K562 (cell line): Measurements from ENCODE around the gene SNX25. TPM values are rescaled to one million over a fixed set of nuclear protein-coding genes. Genes with fewer than 3 reads are reported as not detected.

ENCODE experiments used
- ATF7 ChIP-seq: fragments of 450-650 bp; IDR thresholded peaks from 2 replicates; pipeline ENCODE4 v1.7.1; 2014; ENCODE audit warnings: mild to moderate bottlenecking, moderate library complexity
- BHLHE40 ChIP-seq: IDR thresholded peaks from 2 replicates; pipeline ENCODE4 v1.6.1; 2011; ENCODE audit warnings: low read length, improper control_type of control experiment
- DNMT1 ChIP-seq: fragments of 450-650 bp; IDR thresholded peaks from 2 replicates; pipeline ENCODE4 v1.6.1; 2016; ENCODE audit warnings: antibody characterized with exemption, mild to moderate bottlenecking
- GTF2F1 ChIP-seq: IDR thresholded peaks from 2 replicates; pipeline ENCODE4 v1.6.1; 2011; ENCODE audit warnings: low read depth, low read length, improper control_type of control experiment
- HDGF ChIP-seq: fragments of 450-650 bp; IDR thresholded peaks from 2 replicates; pipeline ENCODE4 v1.6.1; 2016
- LARP7 ChIP-seq: fragments of 450-650 bp; IDR thresholded peaks from 2 replicates; pipeline ENCODE4 v1.6.1; 2016
- MLLT1 ChIP-seq, 2 experiments: fragments of 450-650 bp; IDR thresholded peaks; 2 replicates each; pipeline ENCODE4 v1.6.1; 2016
- MTA1 ChIP-seq: fragments of 450-650 bp; IDR thresholded peaks from 2 replicates; pipeline ENCODE4 v1.6.1; 2017; ENCODE audit warnings: borderline replicate concordance
- NFRKB ChIP-seq: fragments of 450-650 bp; IDR thresholded peaks from 2 replicates; pipeline ENCODE4 v1.6.1; 2016; ENCODE audit warnings: low read depth
- PATZ1 ChIP-seq: fragments of 250-450 bp; sonication (Bioruptor Pico); IDR thresholded peaks from 2 replicates; pipeline ENCODE4 v1.5.0; 2020; ENCODE audit warnings: mild to moderate bottlenecking, borderline replicate concordance
- PHB ChIP-seq: fragments of 250-450 bp; sonication (Bioruptor Pico); IDR thresholded peaks from 2 replicates; pipeline ENCODE4 v1.5.0; 2021
- PHF20 ChIP-seq: fragments of 450-650 bp; IDR thresholded peaks from 2 replicates; pipeline ENCODE4 v1.6.1; 2018; ENCODE audit not compliant: partially characterized antibody
- POLR2B ChIP-seq: fragments of 450-650 bp; IDR thresholded peaks from 2 replicates; pipeline ENCODE4 v1.6.1; 2018; ENCODE audit warnings: low read depth; ENCODE audit not compliant: partially characterized antibody
- POLR2H ChIP-seq: IDR thresholded peaks from 2 replicates; pipeline ENCODE4 v1.6.1; 2016; ENCODE audit warnings: missing genetic modification characterization, low read depth, mild to moderate bottlenecking, control low read depth, missing compliant biosample characterization, moderate library complexity
- PRDM10 ChIP-seq: fragments of 450-650 bp; IDR thresholded peaks from 2 replicates; pipeline ENCODE4 v1.6.1; 2018; ENCODE audit not compliant: partially characterized antibody
- RFX1 ChIP-seq: fragments of 450-650 bp; IDR thresholded peaks from 2 replicates; pipeline ENCODE4 v1.6.1; 2016; ENCODE audit warnings: mild to moderate bottlenecking, moderate library complexity
- SREBF2 ChIP-seq: sonication (generic); formaldehyde crosslinking; IDR thresholded peaks from 2 replicates; pipeline ENCODE4 v1.4.0; 2020; ENCODE audit warnings: mild to moderate bottlenecking, missing genetic modification reagents
- TCF3 ChIP-seq: sonication (generic); formaldehyde crosslinking; IDR thresholded peaks from 2 replicates; pipeline ENCODE4 v1.4.0; 2020; ENCODE audit warnings: mild to moderate bottlenecking, missing genetic modification reagents
- TEAD1 ChIP-seq, 2 experiments: fragments of 450-650 bp in 1 of 2; sonication (generic) in 1 of 2; formaldehyde crosslinking; IDR thresholded peaks; 2 replicates each; pipeline versions ENCODE4 v1.4.0 to v1.8.0; 2020 to 2022; ENCODE audit warnings: mild to moderate bottlenecking in 2 of 2, missing genetic modification reagents in 1 of 2
- THAP7 ChIP-seq: fragments of 250-450 bp; sonication (Bioruptor Pico); IDR thresholded peaks from 2 replicates; pipeline ENCODE4 v1.5.0; 2021
- ZNF263 ChIP-seq: sonication (generic); formaldehyde crosslinking; IDR thresholded peaks from 2 replicates; pipeline ENCODE4 v1.8.0; 2022; ENCODE audit warnings: mild to moderate bottlenecking, missing genetic modification reagents, borderline replicate concordance
- ZNF668 ChIP-seq: fragments of 250-450 bp; sonication (Bioruptor Pico); IDR thresholded peaks from 2 replicates; pipeline ENCODE4 v1.8.0; 2022; ENCODE audit warnings: mild to moderate bottlenecking, inconsistent platforms
- polyA plus RNA-seq, 8 experiments: library from polyadenylated mRNA; depleted of rRNA in 4 of 8; stranded (reverse) in 5 of 8; unstranded in 3 of 8; fragments of >200 nt; fragmentation: Nextera tagmentation in 2 of 8; fragmentation: Illumina TruSeq in 1 of 8; extraction: Ambion mirVana in 2 of 8; extraction: Trizol in 1 of 8; gene quantifications; 2 replicates each; pipeline versions ENCODE4 v1.2.1 to v1.2.3, GENCODE V29; 2011 to 2014; ENCODE audit warnings: inconsistent platforms in 1 of 8, missing spikeins in 1 of 8
- total RNA-seq, 7 experiments: library from RNA; depleted of rRNA in 6 of 7; stranded (reverse); fragments of >200 nt in 6 of 7; fragmentation: Illumina TruSeq in 2 of 7; extraction: Trizol in 2 of 7; gene quantifications; 2 replicates each; pipeline versions ENCODE4 v1.2.1 to v1.2.3, GENCODE V29; 2011 to 2021; ENCODE audit warnings: low replicate concordance in 1 of 7

Gene SNX25
- total and polyA plus RNA-seq, 9 of the 15 experiments (the other 6 are each of a cell fraction or from before 2014, with no cell fraction given), result 2.5 to 23.4 (median 13.3) TPM

GRCh38 chr4:185395956-185396723 is 186.7 kb downstream of the SNX25 start (continued):
- no peak for TF ChIP-seq GTF2F1
- peak; percentile 62; the same call in 1 of the 2 replicates for TF ChIP-seq LARP7
- no peak for TF ChIP-seq DNMT1
- peak; percentile 59; the same call in 1 of the 2 replicates for TF ChIP-seq NFRKB
- peak; percentile 96 for TF ChIP-seq ATF7
- peak in 1 of 2 experiments; percentile 48; a peak in 1 of 4 replicates for TF ChIP-seq MLLT1 (IDR thresholded peaks at IDR 0.05)
- TF ChIP-seq PATZ1 (CRISPR knock-in tag), result no peak
- TF ChIP-seq TEAD1 (CRISPR knock-in tag; IDR thresholded peaks at IDR 0.05), result peak; percentile 27 to 79; a peak in 3 of 4 replicates
- no peak for TF ChIP-seq SREBF2 (CRISPR knock-in tag)
- TF ChIP-seq BHLHE40, result peak; percentile 93
- no peak for TF ChIP-seq HDGF
- TF ChIP-seq PHB (CRISPR knock-in tag), result no peak
- TF ChIP-seq RFX1, result no peak
- TF ChIP-seq POLR2H (tag), result 0 out of 2 replicates have a peak, but pooled peaks have one; percentile 3
- peak; percentile 63 for TF ChIP-seq PHF20
- TF ChIP-seq POLR2B, result peak; percentile 70
- peak; percentile 51; the same call in 1 of the 2 replicates for TF ChIP-seq ZNF263
- TF ChIP-seq ZNF668 (CRISPR knock-in tag), result no peak; the same call in 1 of the 2 replicates
- peak; percentile 88 for TF ChIP-seq MTA1
- 0 out of 2 replicates have a peak, but pooled peaks have one; percentile 33 for TF ChIP-seq THAP7 (CRISPR knock-in tag)
- TF ChIP-seq TCF3 (CRISPR knock-in tag), result no peak; the same call in 1 of the 2 replicates
- no peak for TF ChIP-seq PRDM10
